ENCODE data around the gene DZIP1L. TPM values are rescaled to one million over a fixed set of nuclear protein-coding genes. Genes with fewer than 3 reads are reported as not detected.

The DZIP1L gene
- total RNA-seq, 1 experiment from 2014 or later = 11.1 TPM

- Histone ChIP-seq H3K4me3 (ENCODE audit: low read depth in 2 of 2, low read length in 2 of 2) (no peak overlapping the region), H3K36me3 (ENCODE audit: control insufficient read depth, insufficient read depth, low read length) (no peaks in the 10 kb centered on the region), H3K9me3 (ENCODE audit: control insufficient read depth, insufficient read depth, low read depth, low read length) (no peaks in the 10 kb centered on the region; the same call in 1 of the 2 replicates), H3K27ac (ENCODE audit: low read length) (no peak overlapping the region), H3K4me1 (ENCODE audit: control insufficient read depth, insufficient read depth, low read length) (no peaks in the 10 kb centered on the region), H3K27me3 (ENCODE audit: control insufficient read depth, insufficient read depth, low read length) (peaks cover 4% of the 10 kb centered on the region)
- in situ Hi-C loops (cut with HindIII; ENCODE audit: low pct_unique_long_range_greater_than_20kb, low sequenced_read_pairs) = no loop called here
- intact Hi-C loops (cut with micrococcal nuclease; ENCODE audit: unreplicated experiment) = no loop called here
- ATAC-seq (peak; percentile 73), DNase-seq (ENCODE audit: low read depth, low spot score) (no peak)
- TF ChIP-seq TCF7L2 (IDR thresholded peaks at IDR 0.05; ENCODE audit: low read depth, low read length) (no peak), REST (IDR thresholded peaks at IDR 0.05; ENCODE audit: insufficient read depth in 1 of 2, low read depth in 2 of 2, low read length in 1 of 2) (no peak), SIN3A (IDR thresholded peaks at IDR 0.05; ENCODE audit: borderline replicate concordance, insufficient read depth, low read depth, low read length) (no peak), CTCF (IDR thresholded peaks at IDR 0.05) (no peak), POLR2AphosphoS5 (IDR thresholded peaks at IDR 0.05; ENCODE audit: low read depth, low read length) (no peak)
- no TSS peak for BruUV-seq (replicated peaks)
- ChIA-PET CTCF (interaction anchor here (0.5 to 0.6 kb wide), 4 partner anchors 10 to 302 kb away, joined by 3 to 7 read pairs (median 6); no protein-coding TSS in a partner anchor), POLR2A (interaction anchor here (0.7 kb wide), 1 partner anchor 12 kb away, joined by 5 read pairs; no protein-coding TSS in a partner anchor)
Observed at GRCh38 chr3:138127636-138128365, 12.4 kb upstream of the DZIP1L start.

- BruUV-seq (replicated peaks) = no TSS peak
- in situ Hi-C loops (cut with HindIII; ENCODE audit: low pct_unique_long_range_greater_than_20kb, low sequenced_read_pairs) = no loop called here
- ATAC-seq (peak; percentile 73), DNase-seq (ENCODE audit: low read depth, low spot score) (no peak)
- no peak for TF ChIP-seq POLR2AphosphoS5 (IDR thresholded peaks at IDR 0.05; ENCODE audit: low read depth, low read length)
- no peak for TF ChIP-seq REST (IDR thresholded peaks at IDR 0.05; ENCODE audit: insufficient read depth in 1 of 2, low read depth in 2 of 2, low read length in 1 of 2)
- TF ChIP-seq SIN3A (IDR thresholded peaks at IDR 0.05; ENCODE audit: borderline replicate concordance, insufficient read depth, low read depth, low read length) = no peak
- ChIA-PET POLR2A (no interaction called here), CTCF (interaction anchor here (0.7 kb wide), 1 partner anchor 73 kb away, joined by 13 read pairs; no protein-coding TSS in a partner anchor)
- H3K27ac ChIP-seq (ENCODE audit: low read length) = no peak overlapping the region
- no peaks in the 10 kb centered on the region; the same call in 1 of the 2 replicates for H3K9me3 ChIP-seq (ENCODE audit: control insufficient read depth, insufficient read depth, low read depth, low read length)
- H3K4me1 ChIP-seq (ENCODE audit: control insufficient read depth, insufficient read depth, low read length) = no peaks in the 10 kb centered on the region
- H3K36me3 ChIP-seq (ENCODE audit: control insufficient read depth, insufficient read depth, low read length) = no peaks in the 10 kb centered on the region
- no peak overlapping the region for H3K4me3 ChIP-seq (ENCODE audit: low read depth in 2 of 2, low read length in 2 of 2)
- intact Hi-C loops (cut with micrococcal nuclease; ENCODE audit: unreplicated experiment) = no loop called here
- H3K27me3 ChIP-seq (ENCODE audit: control insufficient read depth, insufficient read depth, low read length) = peaks cover 3% of the 10 kb centered on the region
Observed at GRCh38 chr3:138125548-138126221, 10.3 kb upstream of the DZIP1L start.

All from Panc1 (cell line).